ENCODE measurements around the gene ZNRF3. TPM values are rescaled to one million over a fixed set of nuclear protein-coding genes. Genes with fewer than 3 reads are reported as not detected.

Gene ZNRF3
- total RNA-seq, 1 experiment from 2014 or later: 23.7 TPM

DNA sequence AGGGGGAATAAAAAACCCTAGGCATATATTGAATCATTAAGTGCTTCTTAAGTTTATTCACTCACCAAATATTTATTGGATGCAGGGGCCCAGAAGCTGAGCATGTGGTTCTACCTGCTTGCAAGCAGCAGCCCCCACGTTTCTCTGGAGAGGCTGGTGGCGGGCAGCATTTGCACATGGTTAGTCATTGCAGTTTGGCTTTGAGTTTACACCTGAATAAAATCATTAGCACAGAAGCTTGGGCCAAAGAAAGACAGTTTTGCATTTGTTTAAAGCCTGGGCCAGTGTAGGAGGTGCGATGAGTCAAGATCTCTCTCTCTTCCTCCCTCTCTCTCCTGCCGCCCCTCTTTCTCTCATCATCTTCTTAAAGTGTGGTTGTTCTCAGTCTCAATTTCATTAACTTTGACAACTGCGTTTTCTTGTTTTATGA is 105.7 kb downstream of the ZNRF3 start:
- DNase-seq: no peak
- peaks cover 23% of the 10 kb centered on the region for H3K36me3 Mint-ChIP-seq (ENCODE audit: insufficient read depth, unreplicated experiment)
- intact Hi-C loops (cut with micrococcal nuclease; ENCODE audit: unreplicated experiment): no loop called here
- no TSS peak for BruUV-seq (replicated peaks)
- H3K4me1 Mint-ChIP-seq (ENCODE audit: low read depth, unreplicated experiment): peaks cover 25% of the 10 kb centered on the region
- TF ChIP-seq CTCF (IDR thresholded peaks at IDR 0.05; ENCODE audit: unreplicated experiment): no peak
- CTCF ChIA-PET: no interaction called here
- no peaks in the 10 kb centered on the region for H3K27me3 Mint-ChIP-seq (ENCODE audit: unreplicated experiment)
- no peak overlapping the region for H3K27ac Mint-ChIP-seq (ENCODE audit: unreplicated experiment)
- no peak overlapping the region for H3K4me3 Mint-ChIP-seq (ENCODE audit: low read depth, unreplicated experiment)
- peaks cover 4% of the 10 kb centered on the region for H3K9me3 Mint-ChIP-seq (ENCODE audit: low read depth, unreplicated experiment)

- CTCF ChIA-PET: interaction anchor here (0.9 kb wide), 1 partner anchor 14 kb away, joined by 3 read pairs; no protein-coding TSS in a partner anchor
- Mint-ChIP-seq H3K4me1 (ENCODE audit: low read depth, unreplicated experiment) (peaks cover 21% of the 10 kb centered on the region), H3K27me3 (ENCODE audit: unreplicated experiment) (no peaks in the 10 kb centered on the region), H3K4me3 (ENCODE audit: low read depth, unreplicated experiment) (no peak overlapping the region), H3K27ac (ENCODE audit: unreplicated experiment) (no peak overlapping the region), H3K9me3 (ENCODE audit: low read depth, unreplicated experiment) (peaks cover 4% of the 10 kb centered on the region), H3K36me3 (ENCODE audit: insufficient read depth, unreplicated experiment) (peaks cover 23% of the 10 kb centered on the region)
- no TSS peak for BruUV-seq (replicated peaks)
- intact Hi-C loops (cut with micrococcal nuclease; ENCODE audit: unreplicated experiment): no loop called here
- DNase-seq: no peak
- TF ChIP-seq CTCF (IDR thresholded peaks at IDR 0.05; ENCODE audit: unreplicated experiment): no peak
Measured at GRCh38 chr22:28989484-28989883, 106.1 kb downstream of the ZNRF3 start.

DNA sequence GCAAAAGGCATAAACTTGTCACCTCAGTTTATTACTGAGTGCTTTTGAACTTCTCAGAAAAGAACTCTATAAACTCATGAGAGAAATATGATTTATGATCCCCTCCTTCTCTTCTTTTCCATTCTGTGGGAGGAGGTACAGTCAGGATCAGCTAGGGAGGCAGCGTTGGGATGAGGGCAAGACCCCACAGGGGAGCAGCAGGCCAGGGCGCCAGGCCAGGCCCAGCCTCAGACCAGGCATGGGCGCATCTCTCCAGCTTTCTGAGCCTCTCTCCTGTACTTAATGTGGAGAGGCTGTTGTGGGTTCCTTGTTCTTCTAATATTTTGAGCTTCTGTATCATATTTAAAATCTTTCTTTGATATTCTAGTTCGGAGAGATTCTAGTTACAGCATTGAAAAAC is 106.5 kb downstream of the ZNRF3 start:
- no peak for TF ChIP-seq CTCF (IDR thresholded peaks at IDR 0.05; ENCODE audit: unreplicated experiment)
- peaks cover 19% of the 10 kb centered on the region for H3K36me3 Mint-ChIP-seq (ENCODE audit: insufficient read depth, unreplicated experiment)
- no peak overlapping the region for H3K4me3 Mint-ChIP-seq (ENCODE audit: low read depth, unreplicated experiment)
- CTCF ChIA-PET: interaction anchor here (0.9 kb wide), 1 partner anchor 14 kb away, joined by 3 read pairs; no protein-coding TSS in a partner anchor
- DNase-seq: no peak
- peaks cover 17% of the 10 kb centered on the region for H3K4me1 Mint-ChIP-seq (ENCODE audit: low read depth, unreplicated experiment)
- peaks cover 4% of the 10 kb centered on the region for H3K9me3 Mint-ChIP-seq (ENCODE audit: low read depth, unreplicated experiment)
- no peak overlapping the region for H3K27ac Mint-ChIP-seq (ENCODE audit: unreplicated experiment)
- no peaks in the 10 kb centered on the region for H3K27me3 Mint-ChIP-seq (ENCODE audit: unreplicated experiment)
- intact Hi-C loops (cut with micrococcal nuclease; ENCODE audit: unreplicated experiment): no loop called here
- no TSS peak for BruUV-seq (replicated peaks)

DNA sequence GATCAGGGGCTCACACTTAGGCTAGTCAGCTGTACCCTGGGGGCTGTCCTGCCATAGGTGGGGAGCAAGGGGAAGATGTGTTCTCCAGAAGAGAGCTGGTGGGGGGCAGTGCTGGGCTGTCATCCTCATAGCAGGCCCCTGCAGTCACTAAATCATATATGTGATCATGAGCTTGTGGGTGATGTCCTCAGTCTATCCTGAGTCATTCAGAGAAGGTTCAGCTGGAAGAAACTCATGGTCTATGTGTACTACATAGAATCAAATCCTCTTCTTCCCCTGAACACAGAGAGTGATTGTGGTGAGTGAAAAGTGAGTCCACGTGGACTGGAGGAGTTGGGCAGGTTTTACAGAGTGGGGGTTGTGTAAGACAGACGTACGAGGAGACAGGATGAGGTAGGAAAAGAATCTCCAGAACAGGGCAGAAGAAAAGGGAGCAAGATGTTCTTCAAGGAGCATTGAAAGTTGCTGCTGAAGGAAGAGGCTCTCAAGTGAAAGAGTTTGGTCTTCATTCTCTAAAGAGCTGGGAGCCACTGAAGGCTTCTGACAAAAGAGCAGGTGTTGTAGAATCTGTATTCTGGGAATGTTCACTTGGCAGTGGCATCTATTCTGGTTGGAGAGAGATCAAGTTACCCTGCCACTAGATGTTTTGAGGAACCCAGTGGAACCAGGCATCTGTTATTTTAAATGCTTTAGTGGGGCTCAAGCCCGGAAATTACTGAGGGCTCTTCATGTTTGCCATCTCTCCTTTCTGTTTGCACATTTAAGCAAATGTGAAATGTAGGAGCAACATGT is 109.4 kb downstream of the ZNRF3 start:
- DNase-seq: no peak
- H3K4me3 Mint-ChIP-seq (ENCODE audit: low read depth, unreplicated experiment): no peak overlapping the region
- H3K4me1 Mint-ChIP-seq (ENCODE audit: low read depth, unreplicated experiment): no peaks in the 10 kb centered on the region
- H3K27me3 Mint-ChIP-seq (ENCODE audit: unreplicated experiment): no peaks in the 10 kb centered on the region
- no peak for TF ChIP-seq CTCF (IDR thresholded peaks at IDR 0.05; ENCODE audit: unreplicated experiment)
- BruUV-seq (replicated peaks): no TSS peak
- intact Hi-C loops (cut with micrococcal nuclease; ENCODE audit: unreplicated experiment): no loop called here
- peaks cover 14% of the 10 kb centered on the region for H3K36me3 Mint-ChIP-seq (ENCODE audit: insufficient read depth, unreplicated experiment)
- CTCF ChIA-PET: interaction anchor here (0.5 kb wide), 1 partner anchor 1402 kb away, joined by 3 read pairs; no protein-coding TSS in a partner anchor
- no peak overlapping the region for H3K27ac Mint-ChIP-seq (ENCODE audit: unreplicated experiment)
- H3K9me3 Mint-ChIP-seq (ENCODE audit: low read depth, unreplicated experiment): no peaks in the 10 kb centered on the region

All from Calu3 (cell line).